Activated T-cell treated with anti-CD3 and anti-CD28 coated beads, Interleukin-2, amount 50 U/mL, for 48 hours (primary cell): ENCODE results near the gene ENOX1.

Source experiments
- DNase-seq, 2 experiments: peaks; one replicate each; pipeline ENCODE4 v3.0.0-alpha.2; 2020

Gene ENOX1

DNA sequence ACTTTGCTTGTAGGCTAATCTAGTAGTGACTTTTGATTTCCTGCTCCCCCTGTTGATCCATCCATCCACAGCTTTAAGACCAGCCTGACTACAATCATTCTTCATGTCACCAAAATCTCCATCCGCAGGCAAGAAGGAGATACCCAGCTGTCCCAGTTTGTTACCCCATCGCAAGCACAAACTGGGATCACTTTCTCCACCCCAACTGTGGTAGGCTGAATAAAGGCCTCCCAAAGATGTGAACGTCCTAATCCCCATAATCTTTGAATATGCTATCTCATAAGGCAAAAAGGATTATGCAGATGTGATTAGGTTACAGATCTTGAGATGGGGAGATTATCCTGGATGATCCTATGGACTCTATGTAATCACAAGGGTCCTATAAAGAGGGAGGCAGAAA, 202.0 kb downstream of the ENOX1 start:
- no peak for DNase-seq

GRCh38 chr13:43583321-43583720, 203.5 kb downstream of the ENOX1 start:
- no peak for DNase-seq

DNA sequence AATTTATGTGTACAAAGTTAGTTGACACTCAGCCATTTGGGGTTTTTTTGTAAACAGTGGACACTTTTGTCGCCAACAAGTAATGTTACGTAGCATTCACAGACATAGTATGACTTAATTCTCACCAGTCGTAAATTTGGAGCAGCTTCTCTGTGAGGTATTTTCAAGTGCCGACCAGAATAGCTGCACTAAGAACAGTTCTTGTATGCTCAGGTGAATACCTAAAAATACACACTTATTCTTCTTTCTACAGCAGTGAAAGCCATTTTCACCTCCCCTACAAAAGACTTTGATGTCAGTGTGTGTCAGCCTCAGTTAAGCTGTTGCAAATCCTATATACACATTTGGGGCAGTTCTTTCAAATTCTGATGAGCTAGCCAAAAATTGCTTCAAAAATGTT, 206.5 kb downstream of the ENOX1 start:
- DNase-seq = no peak

DNA sequence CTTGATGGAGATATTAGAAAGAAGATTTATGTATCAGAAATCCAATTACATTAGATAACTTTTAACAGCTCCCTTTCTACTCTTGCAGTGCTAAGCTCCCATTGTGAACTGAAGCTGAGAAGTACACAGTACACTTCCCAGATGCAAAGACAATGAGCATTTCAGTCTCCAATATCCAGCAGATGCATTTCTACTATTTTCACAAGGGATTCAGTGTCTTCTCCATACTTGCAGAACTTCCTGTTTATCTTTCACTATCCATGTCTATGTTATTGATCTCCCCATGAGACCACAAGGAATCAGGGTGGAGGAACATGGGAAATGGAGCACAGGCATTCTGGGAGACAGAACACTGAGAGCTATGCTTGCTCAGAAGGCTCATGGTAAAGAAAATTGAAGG, 207.5 kb downstream of the ENOX1 start:
- no peak for DNase-seq

GRCh38 chr13:43574605-43575004, 212.2 kb downstream of the ENOX1 start:
- no peak for DNase-seq

- DNase-seq = no peak
Measured at GRCh38 chr13:43573802-43574514, 212.8 kb downstream of the ENOX1 start.

GRCh38 chr13:43573361-43573740, 213.4 kb downstream of the ENOX1 start:
- DNase-seq = no peak

- no peak for DNase-seq
Measured at GRCh38 chr13:43572656-43573360, 214.0 kb downstream of the ENOX1 start.

DNA sequence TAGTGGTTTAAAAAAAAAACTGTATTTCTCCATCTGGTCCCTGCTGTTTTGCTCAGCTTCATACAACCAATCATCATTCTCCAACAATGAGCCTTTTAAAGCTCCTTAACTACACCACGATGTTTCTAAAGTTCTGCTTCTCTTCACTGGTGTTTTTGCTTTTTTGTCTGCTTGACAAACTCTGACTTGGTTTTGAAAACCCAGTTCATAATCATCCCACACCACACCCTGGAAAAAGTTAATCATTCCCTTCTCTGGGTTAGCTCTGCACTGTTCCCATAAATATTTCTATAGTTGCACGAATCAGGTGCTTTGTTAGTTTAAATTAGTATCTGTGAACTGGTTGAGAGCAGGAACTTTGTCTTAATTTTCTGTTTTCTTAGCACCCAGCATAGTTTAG, 217.1 kb downstream of the ENOX1 start:
- DNase-seq = no peak

DNA sequence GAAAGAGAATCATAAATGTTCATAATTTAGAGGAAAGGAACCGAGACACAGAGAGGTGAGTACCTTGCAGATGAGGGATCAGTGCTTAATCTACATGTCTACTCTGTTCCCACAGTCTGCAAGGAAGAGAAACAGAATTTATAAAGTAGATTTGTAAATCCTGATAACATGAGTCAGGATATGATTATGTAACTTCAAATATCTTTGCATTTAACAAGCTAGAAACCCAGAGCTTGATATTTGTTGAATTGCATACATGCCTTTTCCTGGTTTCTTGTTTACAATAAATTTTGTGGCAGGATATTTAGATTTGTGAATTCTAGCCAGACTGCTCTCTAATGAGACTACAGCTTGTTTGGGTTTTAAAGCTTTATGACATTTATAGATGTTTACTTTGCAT, 219.2 kb downstream of the ENOX1 start:
- DNase-seq = no peak

DNA sequence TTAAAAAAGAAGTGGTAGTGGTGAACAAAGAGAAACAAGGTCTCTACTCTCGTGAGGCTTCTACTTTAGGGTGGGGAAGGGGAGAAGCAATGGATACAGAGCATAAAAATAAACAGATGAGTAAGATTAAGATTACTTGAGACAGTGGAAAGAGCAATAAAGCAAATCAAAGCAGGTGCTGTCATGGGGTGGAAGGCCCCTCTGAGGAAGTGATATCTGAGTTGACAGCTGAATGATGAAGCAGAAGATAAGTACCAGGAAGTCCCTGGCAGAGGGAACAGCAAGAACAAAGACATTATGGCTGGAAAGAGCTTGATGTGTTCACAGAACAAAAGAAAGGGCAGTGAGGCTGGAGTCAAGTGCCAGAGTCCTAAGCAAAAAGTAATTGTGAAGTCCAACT, 221.8 kb downstream of the ENOX1 start:
- DNase-seq = no peak

GRCh38 chr13:43561081-43561480, 225.7 kb downstream of the ENOX1 start:
- no peak for DNase-seq

GRCh38 chr13:43558939-43559338, 227.8 kb downstream of the ENOX1 start:
- no peak for DNase-seq

DNA sequence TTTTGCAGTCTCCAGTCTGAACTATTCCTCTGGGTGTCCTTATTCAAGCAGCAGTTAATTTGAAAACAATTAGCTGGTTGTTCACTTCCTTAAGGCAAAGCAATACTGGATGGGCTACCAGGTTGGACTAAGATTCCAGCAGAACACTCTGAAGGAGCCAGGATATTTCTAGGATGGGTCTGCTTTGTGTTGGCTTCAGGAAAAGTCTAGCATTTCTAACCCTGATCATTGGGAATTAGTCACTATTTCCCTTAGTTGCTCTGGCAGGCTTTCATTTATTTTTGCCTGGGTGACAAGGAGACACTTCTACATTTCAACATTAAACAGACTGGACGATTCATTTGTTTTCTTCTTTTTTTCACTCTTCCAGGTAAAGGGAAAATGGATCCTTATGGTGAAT, 228.4 kb downstream of the ENOX1 start:
- no peak for DNase-seq

- no peak for DNase-seq
Measured at GRCh38 chr13:43555667-43556066, 231.1 kb downstream of the ENOX1 start.

DNA sequence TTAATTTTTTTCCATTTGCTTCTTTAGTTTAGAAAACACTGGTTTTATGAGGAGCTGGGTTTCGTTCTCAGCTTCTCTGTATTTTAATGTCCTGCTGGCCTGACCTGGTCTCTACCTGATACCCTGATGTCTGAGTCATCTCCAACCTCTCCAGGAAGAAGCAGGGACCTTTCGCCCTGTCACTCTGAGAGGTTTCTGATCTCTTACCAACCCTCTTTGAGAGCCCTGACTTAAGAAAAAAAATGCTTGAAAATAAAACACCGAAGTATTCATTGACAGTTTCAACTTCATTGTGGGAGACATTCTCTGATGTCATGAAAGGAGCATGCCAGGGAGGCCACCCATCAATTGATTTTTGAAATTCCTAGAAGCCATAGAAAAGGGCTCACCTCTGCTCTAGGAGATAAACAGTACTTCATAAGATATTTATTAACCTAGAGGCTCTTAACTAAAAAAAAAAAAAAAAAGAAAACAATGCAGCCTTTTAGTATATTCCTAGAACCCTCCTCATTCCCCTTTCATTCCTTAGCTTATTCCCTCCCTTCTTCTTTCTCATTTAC, 234.8 kb downstream of the ENOX1 start:
- no peak for DNase-seq

- DNase-seq = no peak
Measured at GRCh38 chr13:43546816-43547215, 240.0 kb downstream of the ENOX1 start.

- no peak for DNase-seq
Measured at GRCh38 chr13:43546251-43546650, 240.5 kb downstream of the ENOX1 start.

DNA sequence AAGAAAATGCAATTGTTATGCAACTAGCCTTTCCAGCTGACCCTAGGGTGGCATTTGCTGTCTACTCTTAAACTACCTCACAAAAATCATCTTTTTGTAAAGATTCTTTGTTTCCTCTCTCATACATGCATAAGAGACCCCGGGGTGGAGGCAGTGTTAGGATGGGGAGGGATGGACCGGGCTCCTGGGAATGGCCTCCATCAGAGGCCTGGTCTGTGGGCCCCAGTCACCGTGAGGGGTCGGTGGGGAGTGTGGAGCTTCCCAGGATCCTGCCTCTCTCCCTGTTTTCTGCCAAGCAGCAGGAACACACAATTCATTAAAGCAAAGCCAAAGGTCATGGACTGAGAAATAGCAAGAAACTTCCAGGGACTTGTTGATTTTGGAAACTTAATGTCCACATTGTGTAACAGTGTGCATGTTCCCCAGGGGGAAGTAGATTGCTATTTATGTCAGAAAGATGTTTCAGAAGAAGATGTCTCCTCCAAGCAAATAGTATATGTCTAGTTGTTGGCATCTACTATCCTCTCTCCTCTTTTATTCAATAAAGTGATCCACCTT, 241.4 kb downstream of the ENOX1 start:
- DNase-seq = no peak

DNA sequence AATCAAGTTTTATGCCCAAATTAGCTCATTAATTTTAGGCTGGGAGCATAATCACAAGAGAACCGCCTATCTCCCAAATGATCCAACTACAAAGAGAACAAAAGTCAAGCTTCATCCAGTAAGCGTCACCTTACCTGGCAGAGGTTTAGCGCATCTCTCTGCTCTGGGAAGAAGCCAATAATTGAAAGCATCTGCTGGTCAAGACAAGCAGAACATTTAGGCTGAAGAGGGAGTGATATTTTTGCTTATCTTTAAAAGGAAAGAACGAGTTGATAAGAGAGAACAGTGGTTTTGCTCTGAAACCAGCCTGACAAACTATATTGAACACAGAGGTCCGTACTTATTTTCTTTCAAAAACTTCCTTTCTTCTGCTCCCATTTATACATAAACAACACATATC, 242.1 kb downstream of the ENOX1 start:
- DNase-seq = no peak

DNA sequence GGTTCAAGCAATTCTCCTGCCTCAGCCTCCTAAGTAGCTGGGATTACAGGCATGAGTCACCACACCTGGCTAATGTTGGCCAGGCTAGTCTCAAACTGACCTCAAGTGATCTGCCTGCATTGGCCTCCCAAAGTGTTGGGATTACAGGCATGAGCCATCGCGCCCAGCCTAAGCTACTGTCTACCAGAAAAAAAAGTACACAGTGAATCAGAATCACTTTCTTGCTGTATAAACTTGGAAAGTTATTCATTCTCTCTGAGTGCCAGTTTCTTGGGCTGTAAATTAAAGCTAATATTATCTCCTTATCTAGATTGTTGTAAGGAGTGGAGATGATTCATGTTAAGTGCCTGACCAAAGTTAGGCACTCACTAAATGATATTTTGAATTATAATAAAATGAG, 242.8 kb downstream of the ENOX1 start:
- DNase-seq = no peak

GRCh38 chr13:43543331-43543730, 243.4 kb downstream of the ENOX1 start:
- no peak for DNase-seq

DNA sequence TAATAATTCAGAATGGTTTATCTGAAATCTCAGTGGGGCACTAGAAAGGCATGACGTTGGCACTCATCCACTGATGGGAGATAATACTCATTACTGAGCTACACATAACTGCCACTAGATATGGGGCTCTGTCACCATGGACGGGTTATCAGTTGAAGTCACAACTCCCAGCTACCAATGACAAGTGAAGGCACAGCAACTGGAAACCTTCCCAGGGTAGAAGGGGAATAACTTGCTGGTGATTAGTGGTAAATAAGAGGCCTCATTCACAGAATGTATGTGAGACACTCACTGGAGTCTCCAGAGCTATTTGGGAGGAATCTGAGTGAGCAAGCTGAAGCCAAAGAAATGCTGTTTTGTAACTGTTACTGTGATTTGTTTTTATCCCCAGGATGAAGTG, 249.6 kb downstream of the ENOX1 start:
- no peak for DNase-seq

GRCh38 chr13:43529796-43530195, 257.0 kb downstream of the ENOX1 start:
- DNase-seq = no peak
